ENCODE data around the gene ARVCF.

Gene ARVCF

GRCh38 chr22:19970479-19971275, 45.9 kb downstream of the ARVCF start:
- peak; percentile 74 for DNase-seq

DNA sequence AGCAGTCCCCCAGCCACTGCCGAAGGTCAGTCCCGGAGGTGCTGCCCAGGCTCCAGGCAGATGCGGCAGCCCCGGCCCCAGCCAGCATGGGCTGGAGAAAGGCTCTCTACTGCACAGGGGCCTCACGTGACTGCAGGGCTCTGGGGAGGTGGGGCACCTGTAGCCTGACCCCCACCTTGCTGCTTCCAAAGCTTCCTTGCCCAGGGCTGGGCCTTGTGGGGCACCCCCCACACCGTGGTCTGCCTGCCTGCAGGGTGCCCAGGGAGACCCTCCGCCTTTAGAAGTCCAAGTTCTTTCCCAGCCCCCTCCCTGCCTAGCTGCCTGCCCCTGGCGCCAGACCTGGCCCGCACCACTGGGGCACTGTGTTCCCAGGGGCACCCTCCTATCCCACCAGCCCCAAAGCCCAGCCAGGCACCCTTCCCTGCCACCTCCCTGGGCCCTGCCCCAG, 46.6 kb downstream of the ARVCF start:
- no peak for DNase-seq

- DNase-seq: no peak
These were observed 47.3 kb downstream of the ARVCF start for GRCh38 chr22:19969141-19969928.

- no peak for DNase-seq
These were observed 48.2 kb downstream of the ARVCF start for GRCh38 chr22:19968450-19968891.

DNA sequence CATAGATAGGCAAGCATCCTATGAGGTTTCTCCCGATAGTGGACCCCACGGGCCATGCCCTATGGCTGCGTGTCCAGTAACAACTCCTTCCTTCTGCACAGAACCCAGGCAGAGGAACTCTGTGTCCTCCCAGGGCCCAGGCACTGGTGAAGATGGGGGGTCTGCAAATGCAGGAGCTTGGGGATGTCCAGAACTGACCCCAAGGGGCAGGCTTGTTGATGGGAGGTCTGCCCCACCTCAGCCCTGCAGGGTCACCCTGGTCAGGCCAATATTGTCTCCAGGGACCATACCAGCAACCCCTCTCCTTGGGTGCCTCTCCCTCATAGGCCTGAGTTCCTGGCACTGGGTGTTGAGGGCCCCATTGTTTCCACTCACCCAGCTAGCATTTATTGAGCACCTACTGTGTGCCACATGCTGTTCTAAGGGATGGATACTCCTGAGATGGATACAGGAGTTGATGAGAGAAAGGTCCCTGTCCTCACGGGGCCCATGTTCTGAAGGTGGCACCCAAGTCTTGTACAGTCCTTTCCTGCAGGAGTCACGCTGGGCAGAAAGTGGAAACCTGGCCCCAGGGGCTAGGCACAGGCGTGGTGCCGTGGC, 48.7 kb downstream of the ARVCF start:
- no peak for DNase-seq

- no peak for DNase-seq
These were observed 49.5 kb downstream of the ARVCF start for GRCh38 chr22:19966908-19967750.

DNA sequence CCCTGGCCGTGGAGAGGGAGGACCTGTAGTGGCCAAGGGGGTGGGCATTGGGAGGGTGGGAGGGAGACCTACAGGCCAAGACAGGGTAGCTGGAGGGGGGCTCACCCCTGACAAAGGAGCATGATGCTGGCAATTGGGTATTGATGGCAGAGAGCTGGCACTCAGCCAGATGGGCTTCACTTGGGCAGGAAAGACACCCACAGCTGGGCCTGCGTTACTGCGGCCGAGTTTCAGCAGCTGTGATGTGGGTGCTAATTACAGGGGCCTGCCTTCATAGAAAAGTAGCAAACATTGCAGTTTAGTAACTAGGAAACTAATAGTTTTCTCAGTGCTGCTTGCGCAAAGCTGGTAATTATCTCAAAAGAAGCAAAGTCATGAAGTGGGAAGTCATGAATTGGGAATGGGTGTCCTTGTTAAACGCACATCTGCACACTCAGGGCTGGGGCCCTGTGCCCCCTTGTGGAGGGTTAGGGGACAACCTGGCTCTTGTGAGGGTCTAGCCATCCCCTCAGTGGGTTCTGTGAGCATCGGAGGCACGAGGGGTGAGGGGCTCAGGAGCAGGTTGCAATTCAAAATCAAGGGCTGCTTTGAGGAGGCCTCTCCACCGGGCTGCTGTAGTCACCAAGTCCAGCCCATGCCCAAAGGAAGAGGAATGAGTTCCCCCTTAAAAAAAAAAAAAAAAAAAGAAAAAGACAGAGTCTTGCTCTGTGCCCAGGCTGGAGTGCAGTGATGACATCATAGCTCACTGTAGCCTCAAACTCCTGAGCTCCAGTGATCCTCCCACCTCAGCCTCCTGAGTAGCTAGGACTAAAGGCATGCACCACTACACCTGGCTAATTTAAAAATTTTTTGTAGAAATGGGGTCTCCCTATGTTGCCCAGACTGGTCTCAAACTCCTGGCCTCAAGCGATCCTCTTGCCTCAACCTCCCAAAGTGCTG, 50.6 kb downstream of the ARVCF start:
- no peak for DNase-seq

GRCh38 chr22:19964701-19965386, 51.8 kb downstream of the ARVCF start:
- DNase-seq: no peak

DNA sequence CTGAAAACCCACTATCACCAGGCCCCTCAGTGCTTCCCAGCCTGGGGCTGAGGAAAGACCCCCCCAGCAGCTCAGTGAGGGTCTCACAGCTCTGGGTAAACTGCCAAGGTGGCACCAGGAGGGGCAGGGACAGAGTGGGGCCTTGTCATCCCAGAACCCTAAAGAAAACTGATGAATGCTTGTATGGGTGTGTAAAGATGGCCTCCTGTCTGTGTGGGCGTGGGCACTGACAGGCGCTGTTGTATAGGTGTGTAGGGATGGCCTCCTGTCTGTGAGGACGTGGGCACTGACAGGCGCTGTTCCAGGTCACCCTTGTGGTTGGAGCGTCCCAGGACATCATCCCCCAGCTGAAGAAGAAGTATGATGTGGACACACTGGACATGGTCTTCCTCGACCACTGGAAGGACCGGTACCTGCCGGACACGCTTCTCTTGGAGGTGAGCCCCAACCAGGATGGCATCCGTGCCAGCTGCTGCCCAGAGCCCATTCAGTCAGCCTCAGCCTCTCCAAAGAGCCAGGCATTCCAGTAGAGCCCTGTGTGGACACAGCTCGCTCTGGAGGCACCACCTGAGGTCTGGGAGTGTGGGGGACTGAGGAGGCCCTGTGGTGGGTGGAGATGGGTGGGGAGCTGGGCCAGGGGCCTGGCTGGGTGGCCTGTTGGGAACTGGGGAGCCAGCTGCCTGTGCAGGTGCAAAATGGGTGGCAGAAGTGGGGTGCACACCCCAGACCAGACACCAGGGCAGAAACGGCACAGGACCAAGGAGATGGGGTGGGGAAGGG, 52.6 kb downstream of the ARVCF start:
- no peak for DNase-seq

- peak; percentile 99 for DNase-seq
These were observed 53.5 kb downstream of the ARVCF start for GRCh38 chr22:19962909-19963806.

GRCh38 chr22:19962246-19962908, 54.2 kb downstream of the ARVCF start:
- DNase-seq: peak; percentile 97

- DNase-seq: no peak
These were observed 54.8 kb downstream of the ARVCF start for GRCh38 chr22:19961868-19962245.

DNA sequence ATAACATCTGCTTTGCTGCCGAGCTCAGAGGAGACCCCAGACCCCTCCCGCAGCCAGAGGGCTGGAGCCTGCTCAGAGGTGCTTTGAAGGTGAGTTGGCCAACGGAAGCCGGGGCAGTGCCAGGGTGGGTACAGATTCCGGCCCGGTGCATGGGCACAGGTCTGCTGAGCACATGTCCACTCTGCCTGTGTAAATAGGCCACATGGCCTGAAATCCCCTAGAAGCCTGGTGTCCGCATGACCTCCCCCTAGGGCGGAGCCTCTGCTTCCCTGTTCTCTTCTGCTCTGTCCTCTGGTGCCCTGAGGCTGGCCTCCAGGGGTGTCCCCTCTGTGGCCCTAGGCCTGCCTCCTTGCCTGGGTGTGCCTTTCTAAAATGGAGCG, 55.4 kb downstream of the ARVCF start:
- no peak for DNase-seq

DNA sequence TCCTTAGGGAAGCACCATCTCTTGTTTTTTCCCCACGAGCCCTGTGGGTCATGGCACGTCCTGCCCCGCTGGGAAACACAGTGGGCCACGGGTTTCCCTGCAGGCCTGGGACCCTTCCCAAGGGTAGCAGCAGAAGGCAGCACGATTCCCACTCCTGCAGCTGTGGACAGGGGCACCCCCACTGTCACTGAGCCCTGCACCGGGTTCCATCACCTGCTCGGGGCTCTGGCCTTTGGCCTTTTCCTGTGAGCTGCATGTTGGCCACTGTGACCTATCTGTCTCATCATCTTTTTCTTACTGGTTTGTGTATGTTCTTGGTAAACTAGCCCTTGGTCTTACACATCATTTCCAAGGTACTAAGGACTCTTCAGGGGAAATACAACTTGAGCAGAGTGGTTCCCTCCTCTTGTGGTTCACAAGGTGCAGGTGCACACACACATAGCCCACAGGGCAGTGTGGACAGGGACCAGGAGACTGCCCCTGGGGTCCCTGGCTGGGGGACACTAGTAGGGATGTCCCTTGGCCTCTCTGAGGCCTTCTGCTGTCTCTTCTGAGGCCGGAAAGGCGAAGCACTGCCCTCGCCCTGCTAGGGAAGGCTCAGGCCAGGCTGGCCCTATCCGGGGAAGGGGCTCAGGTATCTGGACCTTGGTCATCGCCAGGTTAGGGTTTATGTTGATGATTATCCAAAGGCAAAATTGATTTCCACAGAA, 56.0 kb downstream of the ARVCF start:
- no peak for DNase-seq

- no peak for DNase-seq
These were observed 56.8 kb downstream of the ARVCF start for GRCh38 chr22:19959587-19960490.

GRCh38 chr22:19959043-19959586, 57.5 kb downstream of the ARVCF start:
- DNase-seq: peak; percentile 99
